Muscle of back (tissue), 13 donors: Measurements from ENCODE around the gene TNFRSF8. TPM values are rescaled to one million over a fixed set of nuclear protein-coding genes. Genes with fewer than 3 reads are reported as not detected.
"Not testable (repeated sequence)": the region's sequence is repeated elsewhere in the genome, so short reads cannot be mapped to it uniquely, and the experiment has no call there.

Source experiments
- DNase-seq, 3 donors: peaks; one replicate each; pipeline versions ENCODE4 v3.0.0 to v3.0.0-alpha.2; 2013
- long read RNA-seq, 9 donors: transcript quantifications; one replicate each; lab custom pipeline, GENCODE V29; 2026
- polyA plus RNA-seq, 10 donors: library from polyadenylated mRNA; unstranded; fragments of 120-200 nt; gene quantifications; one replicate each; pipeline ENCODE4 v1.2.1, GENCODE V29; 2013; ENCODE audit not compliant: insufficient read length in 10 of 10

TNFRSF8 gene
- under 1 TPM; 0.11 to 0.33 (median 0.21) TPM for polyA plus RNA-seq
- long read RNA-seq, donor 1, result 0 reads
- long read RNA-seq, donor 2, result 0 reads
- long read RNA-seq, donor 3, result 0 reads
- long read RNA-seq, donor 4, result 0 reads
- long read RNA-seq, donor 5, result 0 reads
- long read RNA-seq, donor 6, result 0 reads
- long read RNA-seq, donor 7, result 0 reads
- long read RNA-seq, donor 8, result 0 reads
- long read RNA-seq, donor 9, result 0 reads

- DNase-seq, result no peak
These were observed at the start of gene TNFRSF8 for GRCh38 chr1:12063141-12064072. Gene TNFRSF8, plus strand, starts transcription at chr1:12063303. Its CDS starts 296 bp downstream, at chr1:12063599.

- DNase-seq, result no peak
These were observed 48.7 kb upstream of the TNFRSF8 start for GRCh38 chr1:12014141-12014991.

GRCh38 chr1:12015001-12015491 is 48.1 kb upstream of the TNFRSF8 start:
- DNase-seq, result no peak

GRCh38 chr1:12015499-12015898 is 47.6 kb upstream of the TNFRSF8 start:
- DNase-seq, result no peak

GRCh38 chr1:12016182-12016581 is 46.9 kb upstream of the TNFRSF8 start:
- DNase-seq, result no peak

- no peak for DNase-seq
These were observed 43.1 kb upstream of the TNFRSF8 start for GRCh38 chr1:12019858-12020509.

- DNase-seq, result no peak
These were observed 41.5 kb upstream of the TNFRSF8 start for GRCh38 chr1:12021616-12022015.

GRCh38 chr1:12022036-12022435 is 41.1 kb upstream of the TNFRSF8 start:
- no peak for DNase-seq

- DNase-seq, result no peak
These were observed 36.5 kb upstream of the TNFRSF8 start for GRCh38 chr1:12026586-12026985.

GRCh38 chr1:12028248-12028647 is 34.9 kb upstream of the TNFRSF8 start:
- no peak for DNase-seq

- no peak for DNase-seq
These were observed 34.1 kb upstream of the TNFRSF8 start for GRCh38 chr1:12028957-12029511.

- no peak for DNase-seq
These were observed 33.3 kb upstream of the TNFRSF8 start for GRCh38 chr1:12029720-12030339.

GRCh38 chr1:12031039-12031980 is 31.8 kb upstream of the TNFRSF8 start:
- DNase-seq, result no peak

GRCh38 chr1:12032161-12032621 is 30.9 kb upstream of the TNFRSF8 start:
- no peak for DNase-seq

GRCh38 chr1:12033441-12033840 is 29.7 kb upstream of the TNFRSF8 start:
- not testable (repeated sequence) for DNase-seq

- DNase-seq, result peak in 2 of 3 donors; percentile 51 to 74
These were observed 28.7 kb upstream of the TNFRSF8 start for GRCh38 chr1:12034381-12034801.

GRCh38 chr1:12035312-12035711 is 27.8 kb upstream of the TNFRSF8 start:
- no peak for DNase-seq

- no peak for DNase-seq
These were observed 25.4 kb upstream of the TNFRSF8 start for GRCh38 chr1:12037486-12038355.
